ENCODE data around the gene CYBA.

The CYBA gene

GRCh38 chr16:88662222-88662842 is 11.5 kb upstream of the CYBA start:
- no peak for DNase-seq (ENCODE audit: low read depth)

- DNase-seq (ENCODE audit: low read depth) = no peak
Measured at GRCh38 chr16:88661468-88661867, 10.6 kb upstream of the CYBA start.

- no peak for DNase-seq (ENCODE audit: low read depth)
Measured at GRCh38 chr16:88659160-88659559, 8.3 kb upstream of the CYBA start.

- no peak for DNase-seq (ENCODE audit: low read depth)
Measured at GRCh38 chr16:88658714-88659113, 7.9 kb upstream of the CYBA start.

- DNase-seq (ENCODE audit: low read depth) = no peak
Measured at GRCh38 chr16:88657371-88657770, 6.5 kb upstream of the CYBA start.

- no peak for DNase-seq (ENCODE audit: low read depth)
Measured at GRCh38 chr16:88656291-88656980, 5.6 kb upstream of the CYBA start.

GRCh38 chr16:88655733-88656281 is 5.0 kb upstream of the CYBA start:
- DNase-seq (ENCODE audit: low read depth) = no peak

GRCh38 chr16:88655053-88655732 is 4.3 kb upstream of the CYBA start:
- no peak for DNase-seq (ENCODE audit: low read depth)

GRCh38 chr16:88654363-88655052 is 3.7 kb upstream of the CYBA start:
- DNase-seq (ENCODE audit: low read depth) = no peak

- DNase-seq (ENCODE audit: low read depth) = peak; percentile 43
Measured at GRCh38 chr16:88653596-88654362, 2.9 kb upstream of the CYBA start.

- no peak for DNase-seq (ENCODE audit: low read depth)
Measured at GRCh38 chr16:88653101-88653500, 2.2 kb upstream of the CYBA start.

GRCh38 chr16:88652762-88653063 is 1.9 kb upstream of the CYBA start:
- no peak for DNase-seq (ENCODE audit: low read depth)

- DNase-seq (ENCODE audit: low read depth) = no peak
Measured at GRCh38 chr16:88651989-88652761, 1.3 kb upstream of the CYBA start.

- peak; percentile 66 for DNase-seq (ENCODE audit: low read depth)
Measured at GRCh38 chr16:88651276-88651988, 579 bp upstream of the CYBA start.

GRCh38 chr16:88649924-88650748 is 717 bp downstream of the CYBA start:
- DNase-seq (ENCODE audit: low read depth) = peak; percentile 25

GRCh38 chr16:88649195-88649923 is 1.5 kb downstream of the CYBA start:
- DNase-seq (ENCODE audit: low read depth) = no peak

GRCh38 chr16:88647178-88648070 is 3.4 kb downstream of the CYBA start:
- no peak for DNase-seq (ENCODE audit: low read depth)

All from fibroblast of gingiva (primary cell).